Measurements from ENCODE around the gene SPOCD1.

SPOCD1 gene

GRCh38 chr1:31789259-31790065 lies 26.4 kb downstream of the SPOCD1 start:
- H3K36me3 Mint-ChIP-seq, result no peaks in the 10 kb centered on the region
- H3K27me3 Mint-ChIP-seq, result no peaks in the 10 kb centered on the region
- H3K4me3 Mint-ChIP-seq, result peak overlapping the region; percentile 92
- H3K9me3 Mint-ChIP-seq (ENCODE audit: low read depth), result no peaks in the 10 kb centered on the region
- H3K27ac Mint-ChIP-seq, result no peak overlapping the region
- peaks cover 8% of the 10 kb centered on the region for H3K4me1 Mint-ChIP-seq (ENCODE audit: low read depth)

- Mint-ChIP-seq H3K4me3 (peak overlapping the region; percentile 92), H3K27ac (no peak overlapping the region), H3K9me3 (ENCODE audit: low read depth) (no peaks in the 10 kb centered on the region), H3K36me3 (no peaks in the 10 kb centered on the region), H3K4me1 (ENCODE audit: low read depth) (peaks cover 8% of the 10 kb centered on the region), H3K27me3 (no peaks in the 10 kb centered on the region)
Measured at GRCh38 chr1:31788825-31789256, 27.0 kb downstream of the SPOCD1 start.

GRCh38 chr1:31788138-31788824 lies 27.5 kb downstream of the SPOCD1 start:
- H3K4me3 Mint-ChIP-seq, result peak overlapping the region; percentile 92
- H3K4me1 Mint-ChIP-seq (ENCODE audit: low read depth), result peaks cover 8% of the 10 kb centered on the region
- no peaks in the 10 kb centered on the region for H3K36me3 Mint-ChIP-seq
- H3K27ac Mint-ChIP-seq, result peak overlapping the region; percentile 85
- H3K9me3 Mint-ChIP-seq (ENCODE audit: low read depth), result no peaks in the 10 kb centered on the region
- H3K27me3 Mint-ChIP-seq, result no peaks in the 10 kb centered on the region

DNA sequence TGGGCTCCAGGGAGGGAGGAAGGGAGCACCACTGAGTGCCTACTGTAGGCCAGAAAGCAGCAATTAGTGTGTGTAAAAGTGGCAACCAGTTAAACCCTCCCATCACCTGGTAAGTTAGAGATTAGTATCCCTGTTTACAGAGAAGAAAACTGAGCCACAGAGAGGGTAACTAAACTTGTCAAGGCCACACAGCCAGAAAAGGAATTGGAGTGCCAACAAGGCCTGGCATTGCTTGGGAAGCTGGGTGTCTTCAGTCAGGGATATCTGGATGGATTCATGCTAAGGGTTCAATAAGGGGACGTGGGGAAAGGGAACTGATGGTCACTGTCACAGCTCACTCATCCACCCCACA lies 28.1 kb downstream of the SPOCD1 start:
- no peaks in the 10 kb centered on the region for H3K27me3 Mint-ChIP-seq
- H3K9me3 Mint-ChIP-seq (ENCODE audit: low read depth), result no peaks in the 10 kb centered on the region
- peak overlapping the region; percentile 92 for H3K4me3 Mint-ChIP-seq
- no peaks in the 10 kb centered on the region for H3K36me3 Mint-ChIP-seq
- peaks cover 8% of the 10 kb centered on the region for H3K4me1 Mint-ChIP-seq (ENCODE audit: low read depth)
- peak overlapping the region; percentile 85 for H3K27ac Mint-ChIP-seq

DNA sequence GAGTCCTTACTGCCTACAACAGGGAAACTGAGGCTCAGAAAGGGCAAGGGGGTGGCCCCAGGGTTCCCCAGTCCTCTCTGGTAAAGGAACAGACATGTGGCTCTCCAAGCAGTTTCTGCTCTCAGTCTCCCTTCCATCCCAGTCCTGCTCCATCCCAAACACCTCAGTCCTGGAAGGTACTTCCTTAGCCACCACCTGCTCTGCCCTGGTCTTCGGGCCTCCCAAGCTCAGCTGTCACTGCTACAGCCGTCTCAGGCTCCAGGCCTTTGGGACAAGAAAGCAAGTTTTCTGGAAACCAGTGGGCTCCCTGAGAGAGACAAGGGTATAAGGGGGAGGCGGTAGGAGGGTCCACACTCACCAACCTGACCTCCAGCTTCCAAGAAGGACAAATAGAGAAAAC lies 28.6 kb downstream of the SPOCD1 start:
- H3K4me1 Mint-ChIP-seq (ENCODE audit: low read depth), result peaks cover 8% of the 10 kb centered on the region
- no peaks in the 10 kb centered on the region for H3K9me3 Mint-ChIP-seq (ENCODE audit: low read depth)
- H3K4me3 Mint-ChIP-seq, result peak overlapping the region; percentile 92
- no peaks in the 10 kb centered on the region for H3K36me3 Mint-ChIP-seq
- H3K27ac Mint-ChIP-seq, result no peak overlapping the region
- no peaks in the 10 kb centered on the region for H3K27me3 Mint-ChIP-seq

- H3K4me3 Mint-ChIP-seq, result no peak overlapping the region
- H3K27ac Mint-ChIP-seq, result no peak overlapping the region
- no peaks in the 10 kb centered on the region for H3K27me3 Mint-ChIP-seq
- no peaks in the 10 kb centered on the region for H3K9me3 Mint-ChIP-seq (ENCODE audit: low read depth)
- H3K4me1 Mint-ChIP-seq (ENCODE audit: low read depth), result peaks cover 8% of the 10 kb centered on the region
- no peaks in the 10 kb centered on the region for H3K36me3 Mint-ChIP-seq
Measured at GRCh38 chr1:31786366-31787060, 29.3 kb downstream of the SPOCD1 start.

GRCh38 chr1:31785947-31786290 lies 29.9 kb downstream of the SPOCD1 start:
- no peak overlapping the region for H3K27ac Mint-ChIP-seq
- H3K4me3 Mint-ChIP-seq, result no peak overlapping the region
- no peaks in the 10 kb centered on the region for H3K9me3 Mint-ChIP-seq (ENCODE audit: low read depth)
- H3K27me3 Mint-ChIP-seq, result no peaks in the 10 kb centered on the region
- H3K4me1 Mint-ChIP-seq (ENCODE audit: low read depth), result peaks cover 8% of the 10 kb centered on the region
- no peaks in the 10 kb centered on the region for H3K36me3 Mint-ChIP-seq

DNA sequence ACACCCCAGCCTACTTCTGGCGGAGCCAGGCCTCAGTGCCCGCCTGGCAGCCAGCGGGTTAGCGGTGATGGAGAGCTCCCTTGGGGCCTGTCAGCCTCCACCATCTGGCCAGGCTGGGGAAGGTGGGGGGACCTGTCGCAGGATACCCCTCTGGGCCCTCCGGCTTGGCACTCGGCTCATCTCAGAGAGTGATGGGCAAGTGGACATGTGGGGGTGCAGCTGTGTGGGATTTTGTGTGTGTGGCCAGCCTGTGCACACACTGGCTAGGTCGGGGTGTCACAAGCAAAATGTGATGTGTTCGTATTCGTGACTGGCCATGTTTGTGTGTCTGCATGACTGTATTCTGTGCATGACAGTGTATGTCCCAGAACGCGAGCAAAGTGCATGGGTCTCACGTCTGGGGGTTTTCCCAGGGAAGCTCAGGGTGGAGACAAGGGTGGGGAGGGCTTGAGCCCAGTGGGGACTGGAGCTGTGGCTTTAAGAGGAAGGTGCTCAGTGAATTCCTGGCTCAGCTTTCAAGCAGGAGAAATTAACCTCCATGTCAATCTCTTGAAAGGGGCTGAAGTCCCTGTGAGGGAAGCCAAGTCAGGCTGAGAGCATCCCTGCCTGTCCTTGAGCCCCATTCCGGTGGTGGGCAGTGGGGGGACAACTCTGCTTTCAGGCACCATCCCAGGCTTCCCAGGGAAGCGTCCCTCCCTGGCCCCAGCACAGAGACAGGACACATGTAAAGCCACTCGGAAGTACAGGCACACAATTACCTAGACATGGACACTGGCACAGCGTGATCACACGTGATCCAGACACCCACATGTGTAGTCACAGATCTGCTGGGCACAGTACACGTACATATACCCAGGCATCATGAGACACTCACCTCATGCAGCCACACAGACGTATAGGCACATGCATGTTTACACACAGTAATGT lies 30.5 kb downstream of the SPOCD1 start:
- Mint-ChIP-seq H3K36me3 (no peaks in the 10 kb centered on the region), H3K27ac (no peak overlapping the region), H3K4me1 (ENCODE audit: low read depth) (peaks cover 8% of the 10 kb centered on the region), H3K9me3 (ENCODE audit: low read depth) (no peaks in the 10 kb centered on the region), H3K4me3 (no peak overlapping the region), H3K27me3 (no peaks in the 10 kb centered on the region)

GRCh38 chr1:31784356-31785019 lies 31.3 kb downstream of the SPOCD1 start:
- Mint-ChIP-seq H3K27me3 (peaks cover 2% of the 10 kb centered on the region), H3K9me3 (ENCODE audit: low read depth) (no peaks in the 10 kb centered on the region), H3K4me1 (ENCODE audit: low read depth) (peaks cover 8% of the 10 kb centered on the region), H3K4me3 (no peak overlapping the region), H3K27ac (no peak overlapping the region), H3K36me3 (no peaks in the 10 kb centered on the region)

DNA sequence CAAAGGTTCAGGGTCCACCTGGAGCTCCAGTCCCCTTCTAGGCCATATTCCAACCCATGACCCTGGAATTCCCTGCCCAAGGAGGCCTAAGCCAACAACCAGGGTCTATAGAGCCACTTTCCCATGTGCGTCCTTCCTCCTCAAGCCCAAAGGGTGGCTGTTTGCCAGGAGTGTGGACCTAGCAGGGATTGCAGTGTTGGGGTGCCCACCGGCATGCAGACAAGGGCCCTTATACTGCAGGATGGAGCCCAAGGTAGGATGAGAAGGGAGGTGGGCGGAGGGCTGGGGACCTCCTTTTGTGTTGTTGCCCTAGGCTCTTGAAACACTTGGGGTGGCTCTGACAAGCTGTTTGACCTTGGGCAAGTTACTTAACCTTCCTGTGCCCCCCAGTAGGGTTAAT lies 32.0 kb downstream of the SPOCD1 start:
- H3K36me3 Mint-ChIP-seq, result no peaks in the 10 kb centered on the region

DNA sequence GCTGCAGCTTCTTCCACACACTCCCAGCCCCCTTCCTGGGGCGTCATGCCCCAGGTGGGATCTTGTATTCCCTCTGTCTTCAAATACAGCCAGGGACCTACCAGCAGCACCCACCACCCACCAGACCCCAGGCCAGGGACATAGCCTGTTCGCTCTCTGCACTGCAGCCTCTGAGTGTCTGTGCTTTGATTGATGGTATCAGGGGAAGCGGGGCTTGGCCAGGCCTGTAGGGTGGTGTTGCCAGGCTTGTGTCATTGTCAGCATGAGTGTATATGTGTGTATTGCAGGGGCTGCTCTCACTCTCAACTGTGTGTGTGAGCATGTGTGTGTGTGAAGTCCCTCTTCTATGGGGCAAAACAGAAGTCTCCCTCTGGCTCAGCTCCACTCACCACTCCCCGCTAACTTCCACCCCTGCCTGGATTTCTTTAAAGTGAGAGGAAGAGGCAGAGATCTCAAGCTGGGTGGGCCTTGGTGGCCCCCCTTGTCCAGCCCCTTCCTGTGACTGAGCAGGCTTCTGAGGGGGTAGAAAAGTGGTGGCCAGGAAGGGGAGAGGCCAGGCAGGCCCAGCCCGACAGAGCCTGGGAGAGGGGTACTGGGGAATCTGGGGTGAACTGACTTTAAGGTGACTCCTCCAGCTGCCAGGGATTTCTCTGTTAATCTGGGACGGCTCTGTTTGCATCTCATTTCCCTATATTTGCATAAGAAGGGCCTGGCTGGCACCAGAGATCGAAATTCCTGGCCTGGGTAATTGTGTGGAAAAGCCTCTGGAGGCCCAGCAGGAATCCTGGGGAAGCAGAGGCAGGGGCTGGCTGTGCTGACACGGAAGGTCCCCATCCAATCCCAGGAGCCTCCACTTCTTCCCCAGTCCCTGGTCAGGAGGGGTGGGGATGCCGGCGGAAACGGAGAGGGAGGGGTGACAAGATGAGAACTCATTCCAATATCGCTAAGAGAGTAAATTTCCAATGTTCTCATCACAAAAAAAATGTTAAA lies 33.1 kb downstream of the SPOCD1 start:
- no peaks in the 10 kb centered on the region for H3K36me3 Mint-ChIP-seq
- H3K27me3 Mint-ChIP-seq, result peaks cover 2% of the 10 kb centered on the region
- H3K9me3 Mint-ChIP-seq (ENCODE audit: low read depth), result no peaks in the 10 kb centered on the region
- H3K4me3 Mint-ChIP-seq, result no peak overlapping the region
- no peak overlapping the region for H3K27ac Mint-ChIP-seq
- peaks cover 2% of the 10 kb centered on the region for H3K4me1 Mint-ChIP-seq (ENCODE audit: low read depth)

More for the DNA sequence above, 32.0 kb downstream of the SPOCD1 start:
- peaks cover 2% of the 10 kb centered on the region for H3K27me3 Mint-ChIP-seq
- H3K4me3 Mint-ChIP-seq, result no peak overlapping the region
- H3K27ac Mint-ChIP-seq, result no peak overlapping the region
- peaks cover 8% of the 10 kb centered on the region for H3K4me1 Mint-ChIP-seq (ENCODE audit: low read depth)
- no peaks in the 10 kb centered on the region for H3K9me3 Mint-ChIP-seq (ENCODE audit: low read depth)

- no peaks in the 10 kb centered on the region for H3K36me3 Mint-ChIP-seq
- H3K4me3 Mint-ChIP-seq, result no peak overlapping the region
- peaks cover 2% of the 10 kb centered on the region for H3K27me3 Mint-ChIP-seq
- H3K4me1 Mint-ChIP-seq (ENCODE audit: low read depth), result no peaks in the 10 kb centered on the region
- no peaks in the 10 kb centered on the region for H3K9me3 Mint-ChIP-seq (ENCODE audit: low read depth)
- no peak overlapping the region for H3K27ac Mint-ChIP-seq
Measured at GRCh38 chr1:31781756-31782371, 34.0 kb downstream of the SPOCD1 start.
